GM12874 (cell line): ENCODE data around the gene SIX4.

ENCODE experiments used
- TF ChIP-seq, protein P1 (sequence below): IDR thresholded peaks from 2 replicates; pipeline ENCODE4 v1.5.1; 2011; ENCODE audit warnings: low read depth, mild to moderate bottlenecking, control low read depth, low read length, moderate library complexity; ENCODE audit not compliant: insufficient read depth

The SIX4 gene

DNA sequence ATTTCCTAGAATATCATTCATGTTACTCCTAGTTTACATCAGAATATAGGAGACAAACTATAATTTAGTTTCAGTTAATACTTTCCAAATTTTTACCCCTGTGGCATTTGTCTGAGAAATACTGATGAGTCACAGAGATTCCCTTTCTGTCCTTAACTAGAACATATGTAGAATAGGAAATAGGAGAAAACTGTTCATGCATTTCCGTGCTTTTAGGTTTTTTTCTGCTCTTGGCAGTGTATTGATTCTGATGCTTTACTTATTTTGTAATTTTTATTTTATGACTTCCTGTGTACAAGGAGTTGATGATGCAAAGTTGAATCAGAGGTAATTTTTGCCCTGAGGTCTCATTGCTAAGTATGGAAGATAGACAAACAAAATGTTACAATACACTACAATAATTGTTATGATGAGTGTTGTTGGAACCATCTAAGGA, 33.4 kb upstream of the SIX4 start:
- TF ChIP-seq, protein P1, sequence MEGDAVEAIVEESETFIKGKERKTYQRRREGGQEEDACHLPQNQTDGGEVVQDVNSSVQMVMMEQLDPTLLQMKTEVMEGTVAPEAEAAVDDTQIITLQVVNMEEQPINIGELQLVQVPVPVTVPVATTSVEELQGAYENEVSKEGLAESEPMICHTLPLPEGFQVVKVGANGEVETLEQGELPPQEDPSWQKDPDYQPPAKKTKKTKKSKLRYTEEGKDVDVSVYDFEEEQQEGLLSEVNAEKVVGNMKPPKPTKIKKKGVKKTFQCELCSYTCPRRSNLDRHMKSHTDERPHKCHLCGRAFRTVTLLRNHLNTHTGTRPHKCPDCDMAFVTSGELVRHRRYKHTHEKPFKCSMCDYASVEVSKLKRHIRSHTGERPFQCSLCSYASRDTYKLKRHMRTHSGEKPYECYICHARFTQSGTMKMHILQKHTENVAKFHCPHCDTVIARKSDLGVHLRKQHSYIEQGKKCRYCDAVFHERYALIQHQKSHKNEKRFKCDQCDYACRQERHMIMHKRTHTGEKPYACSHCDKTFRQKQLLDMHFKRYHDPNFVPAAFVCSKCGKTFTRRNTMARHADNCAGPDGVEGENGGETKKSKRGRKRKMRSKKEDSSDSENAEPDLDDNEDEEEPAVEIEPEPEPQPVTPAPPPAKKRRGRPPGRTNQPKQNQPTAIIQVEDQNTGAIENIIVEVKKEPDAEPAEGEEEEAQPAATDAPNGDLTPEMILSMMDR = no peak

DNA sequence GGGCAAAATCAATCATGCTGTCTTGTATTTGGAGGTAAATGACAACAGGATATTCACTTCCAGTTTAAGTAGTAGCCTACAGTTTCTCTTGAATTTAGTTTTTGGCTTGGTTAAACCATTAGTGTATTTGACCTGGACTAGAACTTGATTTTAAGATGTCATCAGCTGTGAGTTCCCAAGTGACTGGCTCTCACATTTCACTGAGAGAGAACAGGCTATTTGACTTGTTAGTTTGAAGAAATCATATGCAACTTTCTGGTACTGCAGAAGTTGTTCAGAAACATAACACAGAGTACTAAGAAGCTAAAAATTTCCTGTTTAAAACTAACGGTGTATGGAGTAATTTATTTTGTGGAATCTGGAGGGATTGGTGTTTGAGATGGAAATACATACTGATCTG, 32.7 kb upstream of the SIX4 start:
- TF ChIP-seq, protein P1 = no peak

DNA sequence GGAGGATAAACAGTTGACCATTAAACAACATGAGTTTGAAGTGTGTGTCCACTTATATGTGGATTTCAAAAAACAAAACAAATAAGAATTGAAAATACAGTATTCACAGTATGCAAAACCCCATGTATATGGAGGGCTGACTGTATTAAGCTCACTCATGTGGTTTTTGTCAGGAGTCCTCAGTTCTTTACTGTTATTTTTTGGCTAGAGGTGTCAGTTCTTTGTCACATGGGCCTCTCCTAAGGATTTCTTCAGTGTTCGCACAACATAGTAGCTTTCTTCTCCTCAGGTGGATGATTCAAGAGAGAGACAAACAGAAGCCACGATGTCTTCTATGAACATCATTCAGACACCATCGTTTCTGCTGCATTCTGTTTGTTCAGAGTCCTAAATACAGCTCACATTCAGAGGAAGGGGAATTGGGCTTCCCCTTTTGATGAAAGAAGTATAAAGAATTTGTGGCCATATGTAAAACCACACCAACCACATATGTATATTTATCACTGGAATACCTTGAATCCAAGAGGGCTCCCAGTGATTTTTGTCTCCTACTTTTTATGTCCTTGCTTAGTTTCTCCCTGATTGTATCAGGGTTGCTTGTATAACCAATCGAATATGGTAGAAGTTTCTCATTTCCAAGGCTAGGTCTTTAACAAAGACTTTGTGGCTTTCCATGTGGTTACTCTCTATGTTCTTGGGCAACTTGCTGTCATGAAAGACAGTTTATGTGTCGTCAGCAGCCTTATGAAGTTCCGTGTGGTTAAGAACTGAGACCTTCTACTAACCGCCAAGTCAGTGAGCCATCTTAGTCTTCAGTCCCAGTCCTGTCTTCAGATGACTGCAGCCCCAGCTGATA, 29.3 kb upstream of the SIX4 start:
- TF ChIP-seq, protein P1 = no peak

DNA sequence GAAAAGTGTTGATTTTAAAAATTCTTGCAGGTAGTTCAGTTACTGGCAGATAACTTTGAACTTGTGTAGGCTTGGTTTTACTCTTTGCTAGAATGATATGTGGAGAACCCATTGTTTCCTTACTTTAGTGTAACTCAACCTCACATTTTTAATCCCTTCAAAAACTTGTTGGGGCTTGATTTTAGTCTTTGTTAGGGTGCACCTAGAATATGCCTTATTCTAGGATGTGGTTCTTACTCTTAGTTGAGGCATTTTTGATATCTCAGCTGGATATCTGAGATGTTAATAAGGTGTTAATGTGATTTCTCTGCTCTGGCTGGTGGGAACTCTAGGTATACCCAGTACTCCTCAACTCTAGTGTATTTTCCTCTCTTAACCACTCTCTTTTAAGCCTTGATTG, 20.4 kb upstream of the SIX4 start:
- TF ChIP-seq, protein P1 = no peak

DNA sequence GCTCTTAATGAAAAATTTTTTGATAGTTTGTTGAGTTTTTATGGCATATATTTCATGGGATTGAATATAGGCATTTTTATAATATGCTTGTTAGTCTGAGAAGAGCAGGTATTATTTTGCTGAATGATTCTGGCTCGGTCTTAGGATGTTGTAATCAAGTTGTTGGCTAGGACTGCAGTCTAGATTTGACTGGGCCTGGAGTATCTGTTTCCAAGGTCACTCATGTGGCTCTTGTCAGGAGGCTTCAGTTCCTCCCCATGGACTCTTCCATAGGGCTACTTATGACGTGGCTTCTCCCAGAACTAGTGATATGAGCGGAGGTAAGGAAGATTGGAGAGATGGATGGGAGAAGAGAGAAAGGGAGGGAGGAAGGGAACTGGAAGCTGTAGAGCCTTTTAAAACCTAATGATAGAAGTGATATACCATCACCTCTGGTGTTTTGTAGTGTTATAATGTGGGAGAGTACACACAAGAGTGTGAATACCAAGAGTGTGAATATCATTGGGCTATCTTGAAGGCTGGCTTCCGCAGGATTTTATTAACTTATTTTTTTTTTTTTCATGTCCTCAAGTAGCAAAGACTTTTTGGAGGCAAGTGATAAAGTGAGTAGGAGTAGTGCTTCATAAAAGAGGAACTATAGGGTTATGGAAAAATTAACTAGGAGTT, 14.8 kb upstream of the SIX4 start:
- TF ChIP-seq, protein P1 = no peak

DNA sequence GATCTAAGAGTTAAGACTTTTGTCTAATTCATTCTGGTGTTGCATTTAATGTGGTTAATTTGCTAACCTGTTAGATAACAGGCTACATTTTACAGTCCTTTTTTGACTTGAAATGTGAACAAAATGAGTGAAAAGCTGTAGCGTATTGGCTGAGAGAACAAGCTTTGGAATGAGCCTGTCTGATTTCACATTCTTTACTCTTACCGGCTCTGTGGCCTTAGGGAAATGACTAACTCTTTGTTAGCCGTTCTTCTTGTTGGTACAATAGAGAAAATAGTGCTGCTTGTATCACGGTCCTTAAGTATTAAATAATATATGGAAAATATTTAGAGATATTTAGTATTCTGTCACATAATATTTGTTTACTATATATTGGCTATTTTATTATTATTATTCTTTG, 12.3 kb upstream of the SIX4 start:
- TF ChIP-seq, protein P1 = no peak

DNA sequence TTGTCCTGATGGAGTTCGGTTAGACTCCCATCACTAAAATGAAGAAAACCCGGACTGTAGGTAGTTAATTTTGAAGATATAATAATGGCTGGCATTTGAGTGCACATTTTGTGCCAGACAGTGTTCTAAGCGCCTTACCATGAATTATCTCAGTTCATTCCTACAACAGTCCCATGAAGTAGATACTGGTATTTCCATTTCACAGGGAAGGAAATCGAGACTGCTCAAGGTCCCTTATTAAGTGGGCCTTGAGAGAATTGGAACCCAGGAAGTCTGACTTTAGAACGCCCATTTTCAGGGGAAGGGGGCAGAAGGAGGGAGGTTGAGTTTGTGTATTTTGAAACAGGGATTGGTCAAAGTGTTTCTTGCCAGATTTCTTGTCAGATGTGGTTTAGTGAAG, 11.3 kb upstream of the SIX4 start:
- TF ChIP-seq, protein P1 = no peak
